HT1080 (cell line): ENCODE measurements around the gene USP17L25. TPM values are rescaled to one million over a fixed set of nuclear protein-coding genes. Genes with fewer than 3 reads are reported as not detected.
"Not testable (repeated sequence)": the region's sequence is repeated elsewhere in the genome, so short reads cannot be mapped to it uniquely, and the experiment has no call there.

Experiments
- DNase-seq: peaks from one replicate; pipeline ENCODE4 v3.0.0-alpha.2; 2015; ENCODE audit warnings: low read depth
- polyA plus RNA-seq, 2 experiments: library from polyadenylated mRNA; depleted of rRNA; stranded (reverse); fragments of >200 nt; gene quantifications; 2 replicates each; pipeline ENCODE4 v1.2.3, GENCODE V29; 2015
- total RNA-seq: library from RNA; depleted of rRNA; stranded (reverse); fragments of >200 nt; shearing (Covaris generic); gene quantifications from 2 replicates; pipeline ENCODE4 v1.2.3, GENCODE V29; 2014; rRNA removed

USP17L25 gene, protein sequence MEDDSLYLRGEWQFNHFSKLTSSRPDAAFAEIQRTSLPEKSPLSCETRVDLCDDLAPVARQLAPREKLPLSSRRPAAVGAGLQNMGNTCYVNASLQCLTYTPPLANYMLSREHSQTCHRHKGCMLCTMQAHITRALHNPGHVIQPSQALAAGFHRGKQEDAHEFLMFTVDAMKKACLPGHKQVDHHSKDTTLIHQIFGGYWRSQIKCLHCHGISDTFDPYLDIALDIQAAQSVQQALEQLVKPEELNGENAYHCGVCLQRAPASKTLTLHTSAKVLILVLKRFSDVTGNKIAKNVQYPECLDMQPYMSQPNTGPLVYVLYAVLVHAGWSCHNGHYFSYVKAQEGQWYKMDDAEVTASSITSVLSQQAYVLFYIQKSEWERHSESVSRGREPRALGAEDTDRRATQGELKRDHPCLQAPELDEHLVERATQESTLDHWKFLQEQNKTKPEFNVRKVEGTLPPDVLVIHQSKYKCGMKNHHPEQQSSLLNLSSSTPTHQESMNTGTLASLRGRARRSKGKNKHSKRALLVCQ
- total RNA-seq: not detected in 2 replicates
- not detected in 2 replicates for polyA plus RNA-seq (2015; cell fraction: cytosol; rRNA removed)
- polyA plus RNA-seq (2015; cell fraction: nucleus; rRNA removed): not detected in 2 replicates

DNA sequence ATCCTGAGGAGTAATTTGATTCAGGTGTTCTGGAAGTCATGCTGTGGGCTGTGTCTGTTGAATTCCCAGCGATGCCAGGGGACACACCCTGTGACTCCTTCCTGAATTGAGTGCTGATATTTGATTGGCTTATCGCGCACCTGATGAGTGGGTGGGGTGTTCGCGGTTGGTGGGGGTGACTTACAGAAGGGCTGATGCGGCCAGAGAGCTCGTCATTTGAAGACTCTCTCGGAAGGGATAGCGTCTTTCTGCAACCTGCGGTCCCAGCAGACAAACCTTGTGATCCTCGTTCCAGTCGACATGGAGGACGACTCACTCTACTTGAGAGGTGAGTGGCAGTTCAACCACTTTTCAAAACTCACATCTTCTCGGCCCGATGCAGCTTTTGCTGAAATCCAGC, at the start of gene USP17L25:
Gene USP17L25 (plus strand): TSS at position 301 of the 400 bp plus-strand sequence. CDS start 0 bp downstream, at position 301.
- DNase-seq: not testable (repeated sequence)

DNA sequence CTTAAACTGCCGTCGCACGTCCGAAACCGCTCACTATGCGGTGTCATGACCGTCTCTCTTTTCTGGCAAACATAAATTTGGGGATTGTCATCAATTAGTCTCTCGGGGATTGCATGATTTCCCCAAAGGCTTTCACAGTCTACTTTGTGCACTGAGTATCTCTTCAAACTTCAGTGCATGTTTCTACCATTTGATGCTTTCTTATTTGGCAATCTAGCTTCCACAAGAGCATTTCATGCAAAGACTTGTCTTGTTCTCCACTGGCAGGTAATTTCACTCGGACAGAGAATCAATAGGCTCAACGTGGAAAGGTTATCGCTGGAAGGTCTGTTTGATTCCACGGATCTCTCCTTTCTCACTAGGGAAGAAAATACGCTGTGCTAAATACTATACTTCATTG, 5.5 kb upstream of the USP17L25 start:
- DNase-seq: not testable (repeated sequence)

DNA sequence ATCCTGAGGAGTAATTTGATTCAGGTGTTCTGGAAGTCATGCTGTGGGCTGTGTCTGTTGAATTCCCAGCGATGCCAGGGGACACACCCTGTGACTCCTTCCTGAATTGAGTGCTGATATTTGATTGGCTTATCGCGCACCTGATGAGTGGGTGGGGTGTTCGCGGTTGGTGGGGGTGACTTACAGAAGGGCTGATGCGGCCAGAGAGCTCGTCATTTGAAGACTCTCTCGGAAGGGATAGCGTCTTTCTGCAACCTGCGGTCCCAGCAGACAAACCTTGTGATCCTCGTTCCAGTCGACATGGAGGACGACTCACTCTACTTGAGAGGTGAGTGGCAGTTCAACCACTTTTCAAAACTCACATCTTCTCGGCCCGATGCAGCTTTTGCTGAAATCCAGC, 4.8 kb upstream of the USP17L25 start, which contains the start of gene USP17L24:
Gene USP17L24 (plus strand): TSS at position 301 of the 400 bp plus-strand sequence. CDS start 0 bp downstream, at position 301.
- not testable (repeated sequence) for DNase-seq

DNA sequence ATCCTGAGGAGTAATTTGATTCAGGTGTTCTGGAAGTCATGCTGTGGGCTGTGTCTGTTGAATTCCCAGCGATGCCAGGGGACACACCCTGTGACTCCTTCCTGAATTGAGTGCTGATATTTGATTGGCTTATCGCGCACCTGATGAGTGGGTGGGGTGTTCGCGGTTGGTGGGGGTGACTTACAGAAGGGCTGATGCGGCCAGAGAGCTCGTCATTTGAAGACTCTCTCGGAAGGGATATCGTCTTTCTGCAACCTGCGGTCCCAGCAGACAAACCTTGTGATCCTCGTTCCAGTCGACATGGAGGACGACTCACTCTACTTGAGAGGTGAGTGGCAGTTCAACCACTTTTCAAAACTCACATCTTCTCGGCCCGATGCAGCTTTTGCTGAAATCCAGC, 4.6 kb downstream of the USP17L25 start, which contains the start of gene USP17L26:
Gene USP17L26 (plus strand): TSS at position 301 of the 400 bp plus-strand sequence. CDS start 0 bp downstream, at position 301.
- not testable (repeated sequence) for DNase-seq

DNA sequence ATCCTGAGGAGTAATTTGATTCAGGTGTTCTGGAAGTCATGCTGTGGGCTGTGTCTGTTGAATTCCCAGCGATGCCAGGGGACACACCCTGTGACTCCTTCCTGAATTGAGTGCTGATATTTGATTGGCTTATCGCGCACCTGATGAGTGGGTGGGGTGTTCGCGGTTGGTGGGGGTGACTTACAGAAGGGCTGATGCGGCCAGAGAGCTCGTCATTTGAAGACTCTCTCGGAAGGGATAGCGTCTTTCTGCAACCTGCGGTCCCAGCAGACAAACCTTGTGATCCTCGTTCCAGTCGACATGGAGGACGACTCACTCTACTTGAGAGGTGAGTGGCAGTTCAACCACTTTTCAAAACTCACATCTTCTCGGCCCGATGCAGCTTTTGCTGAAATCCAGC, 9.4 kb downstream of the USP17L25 start, which contains the start of gene USP17L5:
Gene USP17L5 (plus strand): TSS at position 301 of the 400 bp plus-strand sequence. CDS start 0 bp downstream, at position 301.
- not testable (repeated sequence) for DNase-seq

DNA sequence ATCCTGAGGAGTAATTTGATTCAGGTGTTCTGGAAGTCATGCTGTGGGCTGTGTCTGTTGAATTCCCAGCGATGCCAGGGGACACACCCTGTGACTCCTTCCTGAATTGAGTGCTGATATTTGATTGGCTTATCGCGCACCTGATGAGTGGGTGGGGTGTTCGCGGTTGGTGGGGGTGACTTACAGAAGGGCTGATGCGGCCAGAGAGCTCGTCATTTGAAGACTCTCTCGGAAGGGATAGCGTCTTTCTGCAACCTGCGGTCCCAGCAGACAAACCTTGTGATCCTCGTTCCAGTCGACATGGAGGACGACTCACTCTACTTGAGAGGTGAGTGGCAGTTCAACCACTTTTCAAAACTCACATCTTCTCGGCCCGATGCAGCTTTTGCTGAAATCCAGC, 14.1 kb downstream of the USP17L25 start, which contains the start of gene USP17L27:
Gene USP17L27 (plus strand): TSS at position 301 of the 400 bp plus-strand sequence. CDS start 0 bp downstream, at position 301.
- not testable (repeated sequence) for DNase-seq

DNA sequence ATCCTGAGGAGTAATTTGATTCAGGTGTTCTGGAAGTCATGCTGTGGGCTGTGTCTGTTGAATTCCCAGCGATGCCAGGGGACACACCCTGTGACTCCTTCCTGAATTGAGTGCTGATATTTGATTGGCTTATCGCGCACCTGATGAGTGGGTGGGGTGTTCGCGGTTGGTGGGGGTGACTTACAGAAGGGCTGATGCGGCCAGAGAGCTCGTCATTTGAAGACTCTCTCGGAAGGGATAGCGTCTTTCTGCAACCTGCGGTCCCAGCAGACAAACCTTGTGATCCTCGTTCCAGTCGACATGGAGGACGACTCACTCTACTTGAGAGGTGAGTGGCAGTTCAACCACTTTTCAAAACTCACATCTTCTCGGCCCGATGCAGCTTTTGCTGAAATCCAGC, 18.9 kb downstream of the USP17L25 start, which contains the start of gene USP17L28:
Gene USP17L28 (plus strand): TSS at position 301 of the 400 bp plus-strand sequence. CDS start 0 bp downstream, at position 301.
- DNase-seq: not testable (repeated sequence)

DNA sequence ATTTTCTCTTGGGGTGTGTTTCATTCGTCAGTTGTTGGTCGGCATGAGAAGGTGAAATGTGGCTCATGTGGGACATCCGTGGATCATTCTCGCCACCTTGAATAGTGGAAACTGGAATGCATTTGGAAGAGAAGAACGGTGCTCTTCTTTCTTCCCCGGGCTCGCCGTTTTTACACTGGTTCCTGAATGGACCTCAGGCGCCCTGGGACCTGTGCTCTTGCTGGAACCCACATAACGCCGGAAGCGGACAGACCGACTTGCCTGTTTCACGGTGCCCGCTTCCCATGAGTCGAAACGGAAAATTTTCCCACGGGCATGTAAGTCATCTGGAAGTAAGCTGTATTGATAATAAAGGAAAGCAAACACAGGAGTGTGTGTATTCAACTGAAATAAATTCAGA, 21.2 kb downstream of the USP17L25 start:
- DNase-seq: not testable (repeated sequence)

DNA sequence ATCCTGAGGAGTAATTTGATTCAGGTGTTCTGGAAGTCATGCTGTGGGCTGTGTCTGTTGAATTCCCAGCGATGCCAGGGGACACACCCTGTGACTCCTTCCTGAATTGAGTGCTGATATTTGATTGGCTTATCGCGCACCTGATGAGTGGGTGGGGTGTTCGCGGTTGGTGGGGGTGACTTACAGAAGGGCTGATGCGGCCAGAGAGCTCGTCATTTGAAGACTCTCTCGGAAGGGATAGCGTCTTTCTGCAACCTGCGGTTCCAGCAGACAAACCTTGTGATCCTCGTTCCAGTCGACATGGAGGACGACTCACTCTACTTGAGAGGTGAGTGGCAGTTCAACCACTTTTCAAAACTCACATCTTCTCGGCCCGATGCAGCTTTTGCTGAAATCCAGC, 23.6 kb downstream of the USP17L25 start, which contains the start of gene USP17L29:
Gene USP17L29 (plus strand): TSS at position 301 of the 400 bp plus-strand sequence. CDS start 0 bp downstream, at position 301.
- DNase-seq: not testable (repeated sequence)

DNA sequence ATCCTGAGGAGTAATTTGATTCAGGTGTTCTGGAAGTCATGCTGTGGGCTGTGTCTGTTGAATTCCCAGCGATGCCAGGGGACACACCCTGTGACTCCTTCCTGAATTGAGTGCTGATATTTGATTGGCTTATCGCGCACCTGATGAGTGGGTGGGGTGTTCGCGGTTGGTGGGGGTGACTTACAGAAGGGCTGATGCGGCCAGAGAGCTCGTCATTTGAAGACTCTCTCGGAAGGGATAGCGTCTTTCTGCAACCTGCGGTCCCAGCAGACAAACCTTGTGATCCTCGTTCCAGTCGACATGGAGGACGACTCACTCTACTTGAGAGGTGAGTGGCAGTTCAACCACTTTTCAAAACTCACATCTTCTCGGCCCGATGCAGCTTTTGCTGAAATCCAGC, 33.1 kb downstream of the USP17L25 start, which contains the start of gene USP17L30:
Gene USP17L30 (plus strand): TSS at position 301 of the 400 bp plus-strand sequence. CDS start 0 bp downstream, at position 301.
- DNase-seq: not testable (repeated sequence)

DNA sequence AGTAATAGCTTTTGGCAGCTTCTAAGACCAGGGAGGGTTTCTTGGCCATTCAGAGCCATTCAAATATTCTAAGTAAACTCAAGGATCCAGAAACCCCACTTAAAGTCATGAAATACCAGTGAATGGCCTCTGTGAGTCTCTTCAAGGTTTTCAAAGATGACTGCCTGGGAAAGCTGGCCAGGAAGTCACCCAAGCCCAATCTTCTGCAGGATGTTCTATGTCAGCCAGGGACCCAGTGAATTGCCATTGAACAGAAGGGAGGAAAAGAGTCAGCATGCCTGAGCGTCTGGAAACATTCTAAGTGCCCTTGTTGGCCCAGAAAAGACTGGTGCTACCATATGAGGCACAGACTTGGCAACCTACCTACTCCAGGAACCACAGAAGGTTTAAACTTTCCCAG, 50.2 kb downstream of the USP17L25 start:
- DNase-seq: not testable (repeated sequence)

Other genes with a start within 250 kb of the USP17L25 start
- gene FAM90A26, start 159.5 kb upstream of the USP17L25 start, total RNA-seq: not detected in 2 replicates
- gene USP17L10, start 119.3 kb upstream of the USP17L25 start, total RNA-seq: not detected in 2 replicates
- gene USP17L11, start 114.5 kb upstream of the USP17L25 start, total RNA-seq: not detected in 2 replicates
- not detected in 2 replicates for gene USP17L12, start 109.8 kb upstream of the USP17L25 start, total RNA-seq
- not detected in 2 replicates for gene USP17L13, start 105.0 kb upstream of the USP17L25 start, total RNA-seq
- gene USP17L15, start 95.5 kb upstream of the USP17L25 start, total RNA-seq: not detected in 2 replicates
- not detected in 2 replicates for gene USP17L17, start 86.0 kb upstream of the USP17L25 start, total RNA-seq
- not detected in 2 replicates for gene USP17L18, start 81.3 kb upstream of the USP17L25 start, total RNA-seq
- not detected in 2 replicates for gene USP17L19, start 76.5 kb upstream of the USP17L25 start, total RNA-seq
- gene USP17L20, start 71.8 kb upstream of the USP17L25 start, total RNA-seq: not detected in 2 replicates
- gene USP17L21, start 67.0 kb upstream of the USP17L25 start, total RNA-seq: not detected in 2 replicates
- gene USP17L22, start 62.3 kb upstream of the USP17L25 start, total RNA-seq: not detected in 2 replicates
- gene USP17L24, start 4.7 kb upstream of the USP17L25 start, total RNA-seq: not detected in 2 replicates
- gene USP17L26, start 4.7 kb downstream of the USP17L25 start, total RNA-seq: not detected in 2 replicates
- not detected in 2 replicates for gene USP17L5, start 9.5 kb downstream of the USP17L25 start, total RNA-seq
- not detected in 2 replicates for gene USP17L27, start 14.2 kb downstream of the USP17L25 start, total RNA-seq
- gene USP17L28, start 19.0 kb downstream of the USP17L25 start, total RNA-seq: not detected in 2 replicates
- gene USP17L29, start 23.7 kb downstream of the USP17L25 start, total RNA-seq: not detected in 2 replicates
- gene USP17L30, start 33.2 kb downstream of the USP17L25 start, total RNA-seq: not detected in 2 replicates
- gene DEFB131A, start 114.5 kb downstream of the USP17L25 start, total RNA-seq: not detected in 2 replicates